B cell (primary cell): Measurements from ENCODE around the gene APH1B. TPM values are rescaled to one million over a fixed set of nuclear protein-coding genes. Genes with fewer than 3 reads are reported as not detected.

ENCODE experiments used
- ATAC-seq: fragments of 200-7000 bp; cut with Tn5 transposase; one replicate; pipeline ENCODE4 v1.10.0; 2021; ENCODE audit warnings: low read depth, mild to moderate bottlenecking, moderate number of reproducible peaks, moderate library complexity
- CTCF ChIA-PET: fragments of 350-600 bp; sonication (Branson Sonifier 250); formaldehyde crosslinking; loops from one replicate; lab custom pipeline; 2021; ENCODE audit warnings: antibody characterized with exemption, inconsistent platforms; lab: Charles Lee
- POLR2A ChIA-PET: fragments of 350-600 bp; sonication (Branson Sonifier 250); formaldehyde crosslinking; loops from one replicate; lab custom pipeline; 2021; ENCODE audit warnings: antibody characterized with exemption; lab: Charles Lee
- DNase-seq: peaks from one replicate; pipeline ENCODE4 v3.0.0; 2013
- H2AFZ ChIP-seq: 2 replicates; pipeline ENCODE4 v1.6.1; 2012; ENCODE audit warnings: mild to moderate bottlenecking, low read depth, low read length; ENCODE audit not compliant: insufficient read depth, poor library complexity, severe bottlenecking
- H3K27ac ChIP-seq, 2 donors: 1 replicate in 1 of 2; 2 replicates in 1 of 2; pipeline ENCODE4 v1.5.1; 2012 to 2013; ENCODE audit warnings: low read length in 2 of 2, mild to moderate bottlenecking in 2 of 2, moderate library complexity in 1 of 2
- H3K27me3 ChIP-seq, 4 experiments: fragments of 200-600 bp in 1 of 4; sonication (generic) in 1 of 4; replicated peaks in 1 of 4; 1 replicate in 2 of 4; 2 replicates in 2 of 4; pipeline versions ENCODE4 v1.6.1 to v1.7.0; 2013 to 2016; ENCODE audit warnings: low read length in 3 of 4, mild to moderate bottlenecking in 2 of 4, mixed read lengths in 1 of 4, moderate library complexity in 1 of 4; ENCODE audit not compliant: insufficient read depth in 4 of 4, control insufficient read depth in 3 of 4; ENCODE audit errors: control extremely low read depth in 1 of 4
- H3K36me3 ChIP-seq, 2 experiments: replicated peaks in 1 of 2; 1 replicate in 1 of 2; 2 replicates in 1 of 2; pipeline versions ENCODE4 v1.6.1 to v1.7.1; 2013; ENCODE audit warnings: low read length in 1 of 2; ENCODE audit not compliant: insufficient read depth in 2 of 2, control insufficient read depth in 1 of 2; ENCODE audit errors: control extremely low read depth in 1 of 2, extremely low read depth in 1 of 2
- H3K4me1 ChIP-seq, 2 donors: fragments of 200-600 bp in 1 of 2; sonication (generic) in 1 of 2; 1 replicate in 1 of 2; 2 replicates in 1 of 2; pipeline versions ENCODE4 v1.5.1 to v1.6.1; 2013 to 2017; ENCODE audit warnings: low read length in 2 of 2; ENCODE audit not compliant: control insufficient read depth in 2 of 2, insufficient read depth in 2 of 2
- H3K4me2 ChIP-seq: replicated peaks from 2 replicates; pipeline ENCODE3; 2012; ENCODE audit warnings: mild to moderate bottlenecking, low read depth, low read length; ENCODE audit not compliant: poor library complexity, severe bottlenecking
- H3K4me3 ChIP-seq, 5 experiments: fragments of 200-600 bp in 1 of 5; sonication (generic) in 1 of 5; 1 replicate in 3 of 5; 2 replicates in 2 of 5; pipeline versions ENCODE4 v1.5.1 to v1.7.0; 2011 to 2016; ENCODE audit warnings: low read length in 4 of 5, mild to moderate bottlenecking in 4 of 5, low read depth in 2 of 5, control low read depth in 1 of 5, moderate library complexity in 1 of 5; ENCODE audit not compliant: insufficient read depth in 1 of 5; ENCODE audit errors: control extremely low read depth in 1 of 5, extremely low read depth in 1 of 5
- H3K79me2 ChIP-seq: fragments of 200-600 bp; sonication (generic); one replicate; pipeline ENCODE4 v1.6.0; 2016; ENCODE audit warnings: low read length; ENCODE audit not compliant: control insufficient read depth, insufficient read depth
- H3K9ac ChIP-seq: fragments of 200-600 bp; sonication (generic); 2 replicates; pipeline ENCODE4 v1.6.1; 2017; ENCODE audit warnings: mild to moderate bottlenecking, low read length, moderate library complexity
- H3K9me3 ChIP-seq, 3 donors: one replicate each; pipeline versions ENCODE4 v1.6.1 to v1.7.1; 2013; ENCODE audit warnings: low read length in 2 of 3; ENCODE audit not compliant: control insufficient read depth in 2 of 3, insufficient read depth in 1 of 3; ENCODE audit errors: control extremely low read depth in 1 of 3
- H4K20me1 ChIP-seq: 2 replicates; pipeline ENCODE4 v1.6.0; 2012; ENCODE audit warnings: mild to moderate bottlenecking, low read length; ENCODE audit not compliant: insufficient read depth, control insufficient read depth, poor library complexity, severe bottlenecking
- H3K27ac Mint-ChIP-seq: one replicate; pipeline ENCODE4 v1.8.0; 2021; ENCODE audit warnings: mixed read lengths
- H3K27me3 Mint-ChIP-seq: one replicate; pipeline ENCODE4 v1.8.0; 2021; ENCODE audit warnings: mixed read lengths
- H3K4me1 Mint-ChIP-seq: one replicate; pipeline ENCODE4 v1.8.0; 2021; ENCODE audit warnings: mixed read lengths
- H3K4me3 Mint-ChIP-seq: one replicate; pipeline ENCODE4 v1.8.0; 2021; ENCODE audit warnings: mixed read lengths
- H3K9me3 Mint-ChIP-seq: one replicate; pipeline ENCODE4 v1.8.0; 2022; ENCODE audit warnings: mixed read lengths; ENCODE audit not compliant: insufficient read depth
- CTCF ChIP-seq: fragments of 200-600 bp; IDR thresholded peaks from one replicate; pipeline ENCODE4 v1.8.0; 2022; ENCODE audit warnings: antibody characterized with exemption, mild to moderate bottlenecking
- EZH2 ChIP-seq: IDR thresholded peaks from 2 replicates; pipeline ENCODE4 v1.6.1; 2012; ENCODE audit warnings: borderline replicate concordance, low read depth, mild to moderate bottlenecking, moderate library complexity, low read length; ENCODE audit not compliant: insufficient read depth, poor library complexity, severe bottlenecking
- whole genome bisulfite sequencing: methylation state at CpG from one replicate; pipeline ENCODE4 v1.1.5; 2013; ENCODE audit warnings: missing lambda C conversion rate; ENCODE audit not compliant: insufficient coverage; 5-methylcytosine and 5-hydroxymethylcytosine counted together
- intact Hi-C: fragments of 100-400 bp; cut with micrococcal nuclease; formaldehyde crosslinking; loops from one replicate; pipeline ENCODE4 v1.10.0; 2022
- polyA plus RNA-seq: library from polyadenylated mRNA; depleted of rRNA; stranded (reverse); fragments of >200 nt; gene quantifications from 2 replicates; pipeline ENCODE4 v1.2.3, GENCODE V29; 2012
- total RNA-seq, 2 donors: library from RNA; stranded (reverse); fragments of 120-200 nt in 1 of 2; gene quantifications; 1 replicate in 1 of 2; 2 replicates in 1 of 2; pipeline versions ENCODE4 v1.2.3 to v1.2.4, GENCODE V29; 2013 to 2022

APH1B gene
- total and polyA plus RNA-seq, 2 donors (not counting 1 experiment from before 2014, with no cell fraction given): 7.6 to 45.2 TPM

DNA sequence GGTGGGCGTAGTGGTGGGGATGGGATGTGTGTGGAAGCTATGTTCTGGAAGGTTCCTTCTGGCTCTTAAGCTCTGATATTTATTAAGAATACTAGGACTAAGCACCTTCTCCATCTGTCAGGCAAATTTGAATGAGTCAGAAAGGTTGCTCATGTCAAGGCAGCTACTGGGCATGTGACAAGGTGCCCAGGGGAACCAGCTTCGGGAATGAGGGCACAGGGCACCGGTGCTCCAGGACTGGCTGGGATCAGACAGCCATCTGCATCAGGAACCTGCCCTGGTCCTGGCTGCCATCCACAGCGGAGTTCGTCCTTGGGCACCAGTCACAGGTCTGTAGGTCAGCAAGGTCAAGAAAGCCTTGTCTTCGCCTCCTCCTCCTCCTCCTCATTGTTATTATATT is 71.8 kb downstream of the APH1B start:
- H3K4me3 ChIP-seq: no peak overlapping the region
- no peaks in the 10 kb centered on the region for H3K27me3 ChIP-seq
- H2AFZ ChIP-seq: no peak overlapping the region
- no peak overlapping the region for H3K27ac ChIP-seq
- ChIA-PET CTCF (interaction anchor here (1.2 kb wide), 1 partner anchor 20 kb away, joined by 3 read pairs; no protein-coding TSS in a partner anchor), POLR2A (no interaction called here)
- TF ChIP-seq CTCF: no peak
- TF ChIP-seq EZH2: no peak
- no peak overlapping the region for H3K27ac Mint-ChIP-seq
- no peaks in the 10 kb centered on the region for H3K9me3 ChIP-seq
- no peak for DNase-seq
- H3K4me1 Mint-ChIP-seq: peaks cover 14% of the 10 kb centered on the region
- H4K20me1 ChIP-seq: no peaks in the 10 kb centered on the region
- no peaks in the 10 kb centered on the region for H3K9me3 Mint-ChIP-seq
- H3K36me3 ChIP-seq: no peaks in the 10 kb centered on the region
- H3K9ac ChIP-seq: no peak overlapping the region
- peaks cover 0 to 15% of the 10 kb centered on the region in 2 donors for H3K4me1 ChIP-seq
- 96% methylated on average over 2 of the region's 6 CpGs for WGBS
- H3K4me3 Mint-ChIP-seq: no peak overlapping the region
- H3K79me2 ChIP-seq: no peaks in the 10 kb centered on the region
- H3K27me3 Mint-ChIP-seq: no peaks in the 10 kb centered on the region
- no peak for ATAC-seq
- intact Hi-C loops: no loop called here
- no peak overlapping the region for H3K4me2 ChIP-seq

GRCh38 chr15:63349621-63350020 is 72.2 kb downstream of the APH1B start:
- H3K27me3 Mint-ChIP-seq: no peaks in the 10 kb centered on the region
- WGBS: 100% methylated on average over 4 of the region's 5 CpGs
- H3K27ac Mint-ChIP-seq: no peak overlapping the region
- no peaks in the 10 kb centered on the region for H3K9me3 ChIP-seq
- no peak overlapping the region for H3K9ac ChIP-seq
- no peak for ATAC-seq
- H3K27ac ChIP-seq: no peak overlapping the region
- peaks cover 0 to 15% of the 10 kb centered on the region in 2 donors for H3K4me1 ChIP-seq
- H3K4me2 ChIP-seq: no peak overlapping the region
- no peak overlapping the region for H3K4me3 ChIP-seq
- CTCF ChIA-PET: interaction anchor here (1.2 kb wide), 1 partner anchor 20 kb away, joined by 3 read pairs; no protein-coding TSS in a partner anchor
- H3K4me1 Mint-ChIP-seq: peaks cover 13% of the 10 kb centered on the region
- no peak overlapping the region for H3K4me3 Mint-ChIP-seq
- POLR2A ChIA-PET: no interaction called here
- H3K36me3 ChIP-seq: no peaks in the 10 kb centered on the region
- no peak for DNase-seq
- no peaks in the 10 kb centered on the region for H3K79me2 ChIP-seq
- TF ChIP-seq EZH2: no peak
- no peaks in the 10 kb centered on the region for H4K20me1 ChIP-seq
- H2AFZ ChIP-seq: no peak overlapping the region
- intact Hi-C loops: no loop called here
- no peaks in the 10 kb centered on the region for H3K9me3 Mint-ChIP-seq
- H3K27me3 ChIP-seq: no peaks in the 10 kb centered on the region
